ENCODE data around the gene LCK. TPM values are rescaled to one million over a fixed set of nuclear protein-coding genes. Genes with fewer than 3 reads are reported as not detected.

Gene LCK
- polyA plus RNA-seq, 1 experiment, result not detected

GRCh38 chr1:32330558-32331151 lies 79.6 kb downstream of the LCK start:
- ChIA-PET CTCF (no interaction called here), POLR2A (no interaction called here)
- DNase-seq (ENCODE audit: low read depth, low spot score), result no peak
- no peak for TF ChIP-seq CTCF (IDR thresholded peaks at IDR 0.05; ENCODE audit: low read depth, low read length)
- H3K9me3 ChIP-seq (ENCODE audit: control insufficient read depth, insufficient read depth, low read length), result no peaks in the 10 kb centered on the region; the same call in 1 of the 2 replicates
- no peaks in the 10 kb centered on the region for H3K27me3 ChIP-seq (ENCODE audit: control insufficient read depth, insufficient read depth, low read length)
- H3K27ac ChIP-seq (ENCODE audit: low read depth, low read length), result no peak overlapping the region
- no peak overlapping the region for H3K4me3 ChIP-seq (ENCODE audit: low read depth, low read length)

- no peak overlapping the region for H3K27ac ChIP-seq (ENCODE audit: low read depth, low read length)
- no peaks in the 10 kb centered on the region; the same call in 1 of the 2 replicates for H3K9me3 ChIP-seq (ENCODE audit: control insufficient read depth, insufficient read depth, low read length)
- TF ChIP-seq CTCF (IDR thresholded peaks at IDR 0.05; ENCODE audit: low read depth, low read length), result no peak
- no peaks in the 10 kb centered on the region for H3K27me3 ChIP-seq (ENCODE audit: control insufficient read depth, insufficient read depth, low read length)
- ChIA-PET POLR2A (interaction anchor here (0.9 kb wide), 1 partner anchor 10 kb away, joined by 3 read pairs; no protein-coding TSS in a partner anchor), CTCF (interaction anchor here (1.0 kb wide), 2 partner anchors 15 to 116 kb away, joined by 3 to 4 read pairs; no protein-coding TSS in a partner anchor)
- H3K4me3 ChIP-seq (ENCODE audit: low read depth, low read length), result no peak overlapping the region
- DNase-seq (ENCODE audit: low read depth, low spot score), result no peak
Measured at GRCh38 chr1:32331549-32331948, 80.5 kb downstream of the LCK start.

- no peak overlapping the region for H3K4me3 ChIP-seq (ENCODE audit: low read depth, low read length)
- no peak for TF ChIP-seq CTCF (IDR thresholded peaks at IDR 0.05; ENCODE audit: low read depth, low read length)
- CTCF ChIA-PET, result interaction anchor here (1.0 to 2.3 kb wide), 3 partner anchors 16 to 117 kb away, joined by 3 to 6 read pairs (median 4); no protein-coding TSS in a partner anchor
- no peaks in the 10 kb centered on the region; the same call in 1 of the 2 replicates for H3K9me3 ChIP-seq (ENCODE audit: control insufficient read depth, insufficient read depth, low read length)
- H3K27ac ChIP-seq (ENCODE audit: low read depth, low read length), result peak overlapping the region; percentile 47
- H3K27me3 ChIP-seq (ENCODE audit: control insufficient read depth, insufficient read depth, low read length), result no peaks in the 10 kb centered on the region
- POLR2A ChIA-PET, result interaction anchor here (0.9 to 1.3 kb wide), 3 partner anchors 10 to 92 kb away, joined by 3 read pairs; no protein-coding TSS in a partner anchor
- DNase-seq (ENCODE audit: low read depth, low spot score), result no peak
Measured at GRCh38 chr1:32332290-32333079, 81.4 kb downstream of the LCK start.

DNA sequence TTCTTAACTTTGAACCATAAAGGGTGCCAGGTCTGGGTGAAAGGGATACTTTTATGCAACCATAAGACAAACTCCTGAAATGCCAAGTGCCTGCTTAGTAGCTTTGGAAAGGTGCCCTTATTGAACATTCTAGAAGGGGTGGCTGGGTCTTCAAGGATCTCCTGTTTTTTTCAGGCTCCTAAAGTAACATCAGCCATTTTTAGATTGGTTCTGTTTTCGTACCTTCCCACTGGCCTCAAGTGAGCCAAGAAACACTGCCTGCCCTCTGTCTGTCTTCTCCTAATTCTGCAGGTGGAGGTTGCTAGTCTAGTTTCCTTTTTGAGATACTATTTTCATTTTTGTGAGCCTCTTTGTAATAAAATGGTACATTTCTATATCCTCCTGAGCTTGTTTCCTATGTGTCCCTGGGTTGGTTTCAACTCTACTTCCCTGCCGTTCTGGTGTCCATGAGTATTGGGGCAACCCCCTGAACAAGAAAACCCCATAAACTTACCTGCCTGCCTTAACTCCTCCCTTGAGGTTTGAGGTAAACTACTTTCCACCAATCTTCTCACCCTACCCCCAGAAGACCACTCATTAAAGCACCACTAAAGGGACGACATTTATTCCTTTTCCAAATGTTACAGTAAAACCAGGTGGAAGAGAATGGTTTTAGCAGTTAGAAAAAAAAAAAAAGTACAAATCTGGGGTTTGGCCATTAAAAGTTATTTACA lies 82.3 kb downstream of the LCK start:
- no peak for TF ChIP-seq CTCF (IDR thresholded peaks at IDR 0.05; ENCODE audit: low read depth, low read length)
- H3K9me3 ChIP-seq (ENCODE audit: control insufficient read depth, insufficient read depth, low read length), result no peaks in the 10 kb centered on the region; the same call in 1 of the 2 replicates
- H3K27ac ChIP-seq (ENCODE audit: low read depth, low read length), result no peak overlapping the region
- ChIA-PET POLR2A (interaction anchor here (0.6 to 1.3 kb wide), 4 partner anchors 12 to 92 kb away, joined by 3 read pairs; no protein-coding TSS in a partner anchor), CTCF (interaction anchor here (0.6 to 2.3 kb wide), 2 partner anchors 83 to 117 kb away, joined by 3 to 6 read pairs; no protein-coding TSS in a partner anchor)
- H3K27me3 ChIP-seq (ENCODE audit: control insufficient read depth, insufficient read depth, low read length), result no peaks in the 10 kb centered on the region
- peak overlapping the region; percentile 85; the same call in 1 of the 2 replicates for H3K4me3 ChIP-seq (ENCODE audit: low read depth, low read length)
- no peak for DNase-seq (ENCODE audit: low read depth, low spot score)
